HCT116 (cell line): ENCODE data around the gene PAQR8. TPM values are rescaled to one million over a fixed set of nuclear protein-coding genes. Genes with fewer than 3 reads are reported as not detected.

Experiments
- ATAC-seq: fragments of 200-7000 bp; cut with Tn5 transposase; 2 replicates; pipeline ENCODE4 v1.9.1; 2020; ENCODE audit warnings: mild to moderate bottlenecking, moderate library complexity
- BruUV-seq: library from RNA; stranded (reverse); fragments of 400-500 nt; replicated peaks from 2 replicates; lab custom pipeline; 2021; lab: Mats Ljungman, UMichigan
- CTCF ChIA-PET: fragments of 300-600 bp; sonication (Branson Sonifier 250); formaldehyde crosslinking; loops from one replicate; lab custom pipeline; 2021; ENCODE audit warnings: antibody characterized with exemption; lab: Charles Lee
- POLR2A ChIA-PET: fragments of 300-600, 350-600 bp; sonication (Branson Sonifier 250); formaldehyde crosslinking; loops from one replicate; lab custom pipeline; 2021; ENCODE audit warnings: antibody characterized with exemption; lab: Charles Lee
- RAD21 ChIA-PET, 2 experiments: fragments of 300-600 bp; sonication (Branson Sonifier 250); formaldehyde crosslinking; loops; one replicate each; lab custom pipeline; 2023; ENCODE audit warnings: low total read pairs in 2 of 2; ENCODE audit not compliant: uncharacterized antibody in 2 of 2, unreplicated experiment in 2 of 2, low non-redundant PET in 1 of 2; lab: Charles Lee
- DNase-seq: peaks from one replicate; pipeline ENCODE4 v3.0.0-alpha.2; 2010; ENCODE audit warnings: low read depth, low spot score
- H2AFZ ChIP-seq: fragments of 200-600 bp; shearing (Covaris generic), sonication (generic); 2 replicates; pipeline ENCODE4 v1.6.1; 2017; ENCODE audit warnings: low read depth, mixed run types, mixed read lengths, antibody characterized with exemption, low read length; ENCODE audit not compliant: poor library complexity, severe bottlenecking
- H3K27ac ChIP-seq: 2 replicates; pipeline ENCODE4 v1.5.1; 2012; ENCODE audit warnings: low read depth, low read length
- H3K27me3 ChIP-seq: fragments of 200-600 bp; sonication (generic); 2 replicates; pipeline ENCODE4 v1.6.1; 2016; ENCODE audit warnings: mixed run types, low read length, mixed read lengths; ENCODE audit not compliant: insufficient read depth
- H3K36me3 ChIP-seq, 2 experiments: fragments of 200-500 bp in 1 of 2; fragments of 200-600 bp in 1 of 2; sonication (Bioruptor generic) in 1 of 2; sonication (generic) in 1 of 2; 2 replicates each; pipeline versions ENCODE4 v1.5.1 to v1.6.1; 2014 to 2016; ENCODE audit warnings: low read length in 2 of 2, inconsistent platforms in 1 of 2, mixed read lengths in 1 of 2, mixed run types in 1 of 2; ENCODE audit not compliant: insufficient read depth in 2 of 2, control insufficient read depth in 1 of 2
- H3K4me1 ChIP-seq, 2 experiments: fragments of 200-600 bp in 1 of 2; sonication (generic) in 1 of 2; 2 replicates each; pipeline versions ENCODE4 v1.5.1 to v1.6.1; 2012 to 2017; ENCODE audit warnings: low read length in 2 of 2, inconsistent platforms in 1 of 2, mild to moderate bottlenecking in 1 of 2, mixed read lengths in 1 of 2, mixed run types in 1 of 2, moderate library complexity in 1 of 2; ENCODE audit not compliant: insufficient read depth in 2 of 2, control insufficient read depth in 1 of 2
- H3K4me2 ChIP-seq: fragments of 200-600 bp; sonication (generic); 2 replicates; pipeline ENCODE4 v1.6.1; 2017; ENCODE audit warnings: mixed run types, low read length, mixed read lengths
- H3K4me3 ChIP-seq, 2 experiments: fragments of 200-600 bp in 1 of 2; sonication (generic) in 1 of 2; replicated peaks in 1 of 2; 2 replicates each; pipeline ENCODE4 v1.5.1; 2011 to 2016; ENCODE audit warnings: low read length in 2 of 2, control low read depth in 1 of 2, low read depth in 1 of 2, mild to moderate bottlenecking in 1 of 2, mixed read lengths in 1 of 2, mixed run types in 1 of 2
- H3K79me2 ChIP-seq: fragments of 200-600 bp; sonication (generic); 2 replicates; pipeline ENCODE4 v1.6.1; 2017; ENCODE audit warnings: mild to moderate bottlenecking, mixed run types, low read length, moderate library complexity, mixed read lengths; ENCODE audit not compliant: insufficient read depth
- H3K9ac ChIP-seq: fragments of 200-600 bp; sonication (generic); 2 replicates; pipeline ENCODE4 v1.6.1; 2016; ENCODE audit warnings: low read length, mixed read lengths
- H3K9me2 ChIP-seq: fragments of 200-600 bp; sonication (generic), shearing (Covaris generic); 2 replicates; pipeline ENCODE4 v1.6.1; 2017; ENCODE audit warnings: mixed run types, mild to moderate bottlenecking, moderate library complexity; ENCODE audit not compliant: insufficient read depth
- H3K9me3 ChIP-seq, 2 experiments: fragments of 200-500 bp in 1 of 2; fragments of 200-600 bp in 1 of 2; sonication (Bioruptor generic) in 1 of 2; sonication (generic) in 1 of 2; 2 replicates each; pipeline ENCODE4 v1.6.1; 2014 to 2017; ENCODE audit warnings: low read length in 2 of 2, mixed read lengths in 2 of 2, inconsistent platforms in 1 of 2, low read depth in 1 of 2, mild to moderate bottlenecking in 1 of 2, mixed run types in 1 of 2, moderate library complexity in 1 of 2; ENCODE audit not compliant: control insufficient read depth in 1 of 2, insufficient read depth in 1 of 2
- H4K20me1 ChIP-seq: fragments of 200-600 bp; sonication (generic), shearing (Covaris generic); 2 replicates; pipeline ENCODE4 v1.6.1; 2017; ENCODE audit warnings: mixed run types, mild to moderate bottlenecking, moderate library complexity; ENCODE audit not compliant: insufficient read depth
- EGR1 ChIP-seq: IDR thresholded peaks from 2 replicates; pipeline ENCODE4 v1.6.1; 2012; ENCODE audit warnings: low read depth
- ELF1 ChIP-seq: IDR thresholded peaks from 2 replicates; pipeline ENCODE4 v1.6.1; 2012; ENCODE audit warnings: low read depth, borderline replicate concordance
- EZH2 ChIP-seq: fragments of 200-600 bp; sonication (generic); IDR thresholded peaks from 2 replicates; pipeline ENCODE4 v1.6.1; 2017; ENCODE audit warnings: antibody characterized with exemption, mixed run types
- FOSL1 ChIP-seq: IDR thresholded peaks from 2 replicates; pipeline ENCODE4 v1.6.1; 2012; ENCODE audit warnings: low read depth
- POLR2A ChIP-seq: IDR thresholded peaks from 2 replicates; pipeline ENCODE4 v1.7.0; 2011; ENCODE audit warnings: borderline replicate concordance; ENCODE audit not compliant: insufficient read depth, insufficient read length; ENCODE audit errors: extremely low read depth
- SP1 ChIP-seq: IDR thresholded peaks from 2 replicates; pipeline ENCODE4 v1.6.1; 2012; ENCODE audit warnings: low read depth
- YY1 ChIP-seq: IDR thresholded peaks from 2 replicates; pipeline ENCODE4 v1.6.1; 2011; ENCODE audit warnings: low read length, low read depth, moderate library complexity, mild to moderate bottlenecking; ENCODE audit not compliant: insufficient replicate concordance; ENCODE audit errors: extremely low read depth
- ZBTB33 ChIP-seq: IDR thresholded peaks from 2 replicates; pipeline ENCODE4 v1.6.1; 2011; ENCODE audit warnings: mild to moderate bottlenecking, low read length, moderate library complexity; ENCODE audit not compliant: insufficient replicate concordance; ENCODE audit errors: extremely low read depth
- ZFX ChIP-seq: fragments of 450-650 bp; IDR thresholded peaks from 2 replicates; pipeline ENCODE4 v1.6.1; 2017
- intact Hi-C: fragments of 100-400 bp; cut with micrococcal nuclease; formaldehyde crosslinking; loops from 2 replicates; pipeline ENCODE4 v1.10.0; 2022
- total RNA-seq: library from RNA; stranded (reverse); gene quantifications from one replicate; pipeline ENCODE4 v1.2.1, GENCODE V29; 2021; ENCODE audit not compliant: unreplicated experiment
- TF ChIP-seq, protein P1 (sequence below), 3 experiments: fragments of 200-600 bp in 1 of 3; sonication (generic) in 1 of 3; IDR thresholded peaks in 2 of 3; conservative IDR thresholded peaks in 1 of 3; 2 replicates each; pipeline ENCODE4 v1.5.1; 2012 to 2017; ENCODE audit warnings: low read depth in 2 of 3, low read length in 2 of 3, antibody characterized with exemption in 1 of 3, borderline replicate concordance in 1 of 3, control low read depth in 1 of 3, mild to moderate bottlenecking in 1 of 3, mixed read lengths in 1 of 3, mixed run types in 1 of 3, moderate library complexity in 1 of 3; ENCODE audit not compliant: insufficient read depth in 1 of 3
- TF ChIP-seq, protein P2 (sequence below): IDR thresholded peaks from 2 replicates; pipeline ENCODE4 v1.6.1; 2012; ENCODE audit warnings: low read depth
- TF ChIP-seq, protein P3 (sequence below): IDR thresholded peaks from 2 replicates; pipeline ENCODE4 v1.6.1; 2012

Gene PAQR8
- total RNA-seq, 1 experiment from 2014 or later = 5.9 TPM

DNA sequence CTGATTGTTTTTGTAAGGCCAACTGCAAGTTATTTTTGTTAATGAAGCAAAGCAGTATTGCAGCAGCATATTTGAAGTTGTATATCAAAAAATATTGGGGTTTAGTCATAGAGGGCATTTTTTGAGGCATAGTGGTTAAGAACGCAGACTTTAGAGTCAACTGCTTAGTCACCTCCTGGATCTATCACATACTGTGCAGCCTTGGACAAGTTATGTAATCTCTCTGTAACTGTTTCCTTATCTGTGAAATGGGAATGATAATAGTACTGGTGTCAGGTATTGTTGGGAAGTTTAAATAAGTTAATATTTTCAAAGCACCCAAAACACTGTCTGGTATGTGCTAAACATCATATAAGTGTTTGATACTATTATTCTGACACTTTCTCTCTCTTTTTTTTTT lies 31.0 kb downstream of the PAQR8 start:
- POLR2A ChIA-PET = no interaction called here
- Histone ChIP-seq H3K27ac (no peak overlapping the region), H3K4me3 (no peak overlapping the region), H3K9me3 (peaks cover 0 to 4% of the 10 kb centered on the region in 2 experiments; a peak in 1 of 4 replicates), H3K36me3 (no peaks in the 10 kb centered on the region), H2AFZ (no peak overlapping the region), H3K9me2 (no peaks in the 10 kb centered on the region), H3K4me1 (peaks cover 25 to 36% of the 10 kb centered on the region in 2 experiments), H3K4me2 (no peak overlapping the region), H3K27me3 (no peaks in the 10 kb centered on the region), H3K9ac (no peak overlapping the region), H4K20me1 (no peaks in the 10 kb centered on the region), H3K79me2 (no peaks in the 10 kb centered on the region)
- CTCF ChIA-PET = no interaction called here
- ATAC-seq = no peak
- DNase-seq = no peak
- intact Hi-C loops = no loop called here
- no TSS peak for BruUV-seq
- TF ChIP-seq, protein P1, sequence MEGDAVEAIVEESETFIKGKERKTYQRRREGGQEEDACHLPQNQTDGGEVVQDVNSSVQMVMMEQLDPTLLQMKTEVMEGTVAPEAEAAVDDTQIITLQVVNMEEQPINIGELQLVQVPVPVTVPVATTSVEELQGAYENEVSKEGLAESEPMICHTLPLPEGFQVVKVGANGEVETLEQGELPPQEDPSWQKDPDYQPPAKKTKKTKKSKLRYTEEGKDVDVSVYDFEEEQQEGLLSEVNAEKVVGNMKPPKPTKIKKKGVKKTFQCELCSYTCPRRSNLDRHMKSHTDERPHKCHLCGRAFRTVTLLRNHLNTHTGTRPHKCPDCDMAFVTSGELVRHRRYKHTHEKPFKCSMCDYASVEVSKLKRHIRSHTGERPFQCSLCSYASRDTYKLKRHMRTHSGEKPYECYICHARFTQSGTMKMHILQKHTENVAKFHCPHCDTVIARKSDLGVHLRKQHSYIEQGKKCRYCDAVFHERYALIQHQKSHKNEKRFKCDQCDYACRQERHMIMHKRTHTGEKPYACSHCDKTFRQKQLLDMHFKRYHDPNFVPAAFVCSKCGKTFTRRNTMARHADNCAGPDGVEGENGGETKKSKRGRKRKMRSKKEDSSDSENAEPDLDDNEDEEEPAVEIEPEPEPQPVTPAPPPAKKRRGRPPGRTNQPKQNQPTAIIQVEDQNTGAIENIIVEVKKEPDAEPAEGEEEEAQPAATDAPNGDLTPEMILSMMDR (IDR thresholded peaks at IDR 0.05 in 2 of 3, conservative IDR thresholded peaks at IDR 0.05 in 1 of 3; ENCODE audit: borderline replicate concordance in 1 of 3, insufficient read depth in 1 of 3, low read depth in 2 of 3, low read length in 2 of 3) = no peak
- no peak for TF ChIP-seq ELF1
- no peak for TF ChIP-seq FOSL1
- no peak for TF ChIP-seq ZFX
- no peak for TF ChIP-seq EZH2
- TF ChIP-seq, protein P2, sequence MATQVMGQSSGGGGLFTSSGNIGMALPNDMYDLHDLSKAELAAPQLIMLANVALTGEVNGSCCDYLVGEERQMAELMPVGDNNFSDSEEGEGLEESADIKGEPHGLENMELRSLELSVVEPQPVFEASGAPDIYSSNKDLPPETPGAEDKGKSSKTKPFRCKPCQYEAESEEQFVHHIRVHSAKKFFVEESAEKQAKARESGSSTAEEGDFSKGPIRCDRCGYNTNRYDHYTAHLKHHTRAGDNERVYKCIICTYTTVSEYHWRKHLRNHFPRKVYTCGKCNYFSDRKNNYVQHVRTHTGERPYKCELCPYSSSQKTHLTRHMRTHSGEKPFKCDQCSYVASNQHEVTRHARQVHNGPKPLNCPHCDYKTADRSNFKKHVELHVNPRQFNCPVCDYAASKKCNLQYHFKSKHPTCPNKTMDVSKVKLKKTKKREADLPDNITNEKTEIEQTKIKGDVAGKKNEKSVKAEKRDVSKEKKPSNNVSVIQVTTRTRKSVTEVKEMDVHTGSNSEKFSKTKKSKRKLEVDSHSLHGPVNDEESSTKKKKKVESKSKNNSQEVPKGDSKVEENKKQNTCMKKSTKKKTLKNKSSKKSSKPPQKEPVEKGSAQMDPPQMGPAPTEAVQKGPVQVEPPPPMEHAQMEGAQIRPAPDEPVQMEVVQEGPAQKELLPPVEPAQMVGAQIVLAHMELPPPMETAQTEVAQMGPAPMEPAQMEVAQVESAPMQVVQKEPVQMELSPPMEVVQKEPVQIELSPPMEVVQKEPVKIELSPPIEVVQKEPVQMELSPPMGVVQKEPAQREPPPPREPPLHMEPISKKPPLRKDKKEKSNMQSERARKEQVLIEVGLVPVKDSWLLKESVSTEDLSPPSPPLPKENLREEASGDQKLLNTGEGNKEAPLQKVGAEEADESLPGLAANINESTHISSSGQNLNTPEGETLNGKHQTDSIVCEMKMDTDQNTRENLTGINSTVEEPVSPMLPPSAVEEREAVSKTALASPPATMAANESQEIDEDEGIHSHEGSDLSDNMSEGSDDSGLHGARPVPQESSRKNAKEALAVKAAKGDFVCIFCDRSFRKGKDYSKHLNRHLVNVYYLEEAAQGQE = no peak
- no peak for TF ChIP-seq SP1
- no peak for TF ChIP-seq POLR2A
- TF ChIP-seq, protein P3, sequence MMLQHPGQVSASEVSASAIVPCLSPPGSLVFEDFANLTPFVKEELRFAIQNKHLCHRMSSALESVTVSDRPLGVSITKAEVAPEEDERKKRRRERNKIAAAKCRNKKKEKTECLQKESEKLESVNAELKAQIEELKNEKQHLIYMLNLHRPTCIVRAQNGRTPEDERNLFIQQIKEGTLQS = no peak
- no peak for TF ChIP-seq EGR1
- TF ChIP-seq YY1 = no peak
- no peak for TF ChIP-seq ZBTB33
- RAD21 ChIA-PET = no interaction called here
